Stimulated activated CD8-positive, alpha-beta memory T cell treated with anti-CD3 and anti-CD28 coated beads, Interleukin-15, amount 100 ng/mL, for 4 hours (primary cell): Measurements from ENCODE around the gene FAM83E.
A peak's percentile ranks its signal among the peaks of the same experiment; 100 is the strongest.
"Not testable (repeated sequence)": the region's sequence is repeated elsewhere in the genome, so short reads cannot be mapped to it uniquely, and the experiment has no call there.

ENCODE experiments used
- DNase-seq, 2 donors: peaks; one replicate each; pipeline ENCODE4 v3.0.0-alpha.2; 2020; ENCODE audit warnings: low read depth in 2 of 2

FAM83E gene

GRCh38 chr19:48611872-48612271 lies 3.0 kb downstream of the FAM83E start:
- DNase-seq = no peak

DNA sequence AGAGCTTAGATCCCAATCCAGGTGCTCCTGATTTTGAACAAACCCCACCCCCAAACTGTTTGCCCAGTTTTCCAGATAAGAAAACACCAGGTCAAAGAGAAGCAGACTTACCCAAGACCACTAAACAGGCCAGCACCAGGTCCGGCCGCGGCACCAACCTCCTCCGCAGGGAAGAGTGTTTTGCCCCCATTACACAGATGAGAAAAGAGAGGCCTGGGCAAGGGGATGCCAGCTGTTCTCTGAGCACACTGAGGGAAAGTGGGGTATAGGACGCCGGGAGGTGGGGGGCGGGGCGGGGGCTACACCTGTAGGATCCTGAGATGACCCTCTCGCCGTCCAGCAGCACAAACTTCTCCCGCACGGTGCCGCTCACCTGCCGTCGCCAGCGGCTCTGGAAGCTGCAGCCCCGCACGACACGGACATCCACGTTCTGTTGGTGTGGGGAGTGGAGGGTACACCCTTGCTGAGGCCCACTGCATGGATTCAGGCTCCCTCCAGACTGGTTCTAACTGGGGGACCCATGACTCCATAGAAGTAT lies 5.2 kb downstream of the FAM83E start:
- DNase-seq = no peak

DNA sequence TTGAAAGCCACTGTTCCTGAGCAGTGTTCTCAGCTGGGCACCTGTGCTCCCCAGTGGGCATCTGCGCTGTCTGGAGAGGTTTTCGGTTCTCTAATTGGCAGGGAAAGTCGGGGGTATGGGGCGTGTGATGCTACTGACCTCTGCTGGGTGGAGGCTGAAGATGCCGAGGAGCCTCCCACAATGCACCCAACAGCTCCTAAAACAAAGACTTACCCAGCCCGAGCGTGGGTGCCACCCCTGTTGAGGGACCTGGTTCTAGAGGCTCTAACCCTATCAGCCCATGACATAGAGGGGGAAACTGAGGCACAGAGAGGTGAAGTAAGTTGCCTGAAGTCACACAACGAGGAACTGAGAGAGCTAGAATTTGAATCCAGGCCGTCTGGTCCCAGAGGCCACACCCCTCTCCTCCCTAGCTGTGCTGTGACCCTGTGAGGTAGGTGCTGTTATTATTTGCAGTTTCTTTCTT lies 6.0 kb downstream of the FAM83E start:
- DNase-seq = no peak

DNA sequence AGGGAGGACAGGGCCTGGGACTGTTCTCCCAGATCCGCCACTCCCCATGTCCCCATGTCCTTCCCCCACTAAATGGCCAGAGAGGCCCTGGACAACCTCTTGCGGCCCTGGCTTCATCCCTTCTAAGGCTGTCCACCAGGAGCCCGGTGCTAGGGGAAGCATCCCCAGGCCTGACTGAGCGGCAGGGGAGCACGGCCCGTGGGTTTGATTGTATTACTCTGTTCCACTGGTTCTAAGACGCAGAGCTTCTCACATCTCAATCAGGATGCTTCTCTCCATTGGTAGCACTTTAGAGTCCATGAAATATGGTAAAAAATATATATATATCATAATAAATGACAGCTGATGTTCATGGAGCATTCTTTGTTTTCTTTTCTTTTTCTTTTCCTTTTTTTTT lies 7.5 kb downstream of the FAM83E start:
- DNase-seq = no peak

GRCh38 chr19:48606463-48607358 lies 8.2 kb downstream of the FAM83E start, which contains the start of gene SPACA4:
Gene SPACA4, plus strand, starts transcription at chr19:48606742. Its CDS starts 237 bp downstream, at chr19:48606979.
- DNase-seq = no peak

- no peak for DNase-seq
Measured at GRCh38 chr19:48603850-48604249, 11.0 kb downstream of the FAM83E start.

DNA sequence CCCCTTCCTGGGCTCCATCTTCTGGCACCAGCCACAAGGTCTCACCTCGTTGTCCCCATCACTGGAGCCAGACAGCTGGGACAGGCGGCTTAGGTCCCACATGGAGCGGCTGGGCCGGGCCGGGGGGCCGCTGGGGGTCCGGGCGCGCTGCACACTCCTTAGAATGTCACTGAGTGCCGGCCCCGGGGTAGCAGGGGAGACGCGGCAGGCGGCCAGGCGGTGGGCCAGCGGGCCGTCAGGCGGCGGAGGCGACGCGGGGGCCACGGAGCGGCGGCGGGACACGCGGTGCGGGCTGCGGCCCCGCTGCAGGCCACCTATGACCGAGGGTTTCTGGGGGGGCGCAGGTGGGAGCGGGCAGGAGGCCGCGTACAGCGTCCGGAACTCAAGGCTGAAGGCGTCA lies 11.4 kb downstream of the FAM83E start:
- no peak for DNase-seq

- DNase-seq = no peak
Measured at GRCh38 chr19:48603001-48603400, 11.9 kb downstream of the FAM83E start.

DNA sequence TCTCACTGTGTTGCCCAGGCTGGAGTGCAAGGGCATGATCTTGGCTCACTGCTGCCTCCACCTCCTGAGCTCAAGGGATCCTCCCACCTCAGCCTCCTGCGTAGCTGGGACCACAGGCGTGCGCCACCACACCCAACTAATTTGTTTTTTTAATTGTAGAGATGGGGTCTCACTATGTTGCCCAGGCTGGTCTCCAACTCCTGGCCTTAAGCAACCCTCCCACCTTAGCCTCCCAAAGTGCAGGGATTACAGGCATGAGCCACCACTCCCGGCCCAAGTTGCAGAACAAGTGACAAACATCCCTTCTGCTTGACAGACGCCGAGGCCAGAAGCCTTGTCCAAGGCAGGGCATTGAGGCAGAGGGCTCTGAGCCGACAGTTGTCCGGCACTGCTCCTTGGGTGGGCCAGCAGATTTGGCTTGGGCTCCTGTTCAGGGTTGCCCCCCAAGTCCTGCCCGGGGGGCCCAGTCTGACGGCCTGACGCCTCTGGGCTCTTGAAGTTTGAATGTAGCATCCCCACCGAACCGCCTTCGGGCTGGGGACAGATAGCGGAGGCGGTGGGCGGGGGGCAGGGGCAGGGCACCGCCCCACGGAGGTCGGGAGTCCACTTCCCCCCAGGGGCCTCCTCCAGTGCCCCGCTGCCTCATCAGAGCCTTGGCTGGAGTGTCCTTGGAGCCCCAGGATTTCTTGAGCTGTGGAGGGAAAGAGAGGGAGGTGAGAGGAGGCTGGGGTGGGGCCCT lies 14.0 kb downstream of the FAM83E start:
- DNase-seq = no peak

DNA sequence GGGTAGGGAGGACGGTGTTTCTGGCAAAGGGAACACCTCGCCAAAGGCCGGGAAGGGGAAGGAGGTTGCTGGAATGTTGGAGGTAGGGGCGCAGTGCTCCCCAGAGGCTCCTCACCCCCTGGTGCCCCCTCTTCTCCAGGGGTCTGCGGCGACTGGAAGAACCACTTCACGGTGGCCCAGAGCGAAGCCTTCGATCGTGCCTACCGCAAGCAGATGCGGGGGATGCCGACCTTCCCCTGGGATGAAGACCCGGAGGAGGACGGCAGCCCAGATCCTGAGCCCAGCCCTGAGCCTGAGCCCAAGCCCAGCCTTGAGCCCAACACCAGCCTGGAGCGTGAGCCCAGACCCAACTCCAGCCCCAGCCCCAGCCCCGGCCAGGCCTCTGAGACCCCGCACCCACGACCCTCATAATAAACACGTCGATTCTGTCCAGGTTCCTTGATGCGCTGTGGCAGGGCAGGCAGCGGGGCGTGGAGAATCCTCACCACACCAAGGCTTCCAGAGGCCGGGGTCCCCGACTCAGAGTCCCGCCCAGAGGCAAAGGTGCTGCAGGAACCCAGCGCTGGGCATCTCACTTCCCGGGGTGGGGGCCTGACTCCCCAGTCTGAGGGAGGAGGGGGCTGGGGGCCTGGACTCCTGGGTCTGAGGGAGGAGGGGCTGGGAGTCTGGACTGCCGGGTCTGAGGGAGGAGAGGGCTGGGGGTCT lies 15.7 kb downstream of the FAM83E start:
- DNase-seq = no peak

- no peak for DNase-seq
Measured at GRCh38 chr19:48596679-48597465, 18.0 kb downstream of the FAM83E start.

DNA sequence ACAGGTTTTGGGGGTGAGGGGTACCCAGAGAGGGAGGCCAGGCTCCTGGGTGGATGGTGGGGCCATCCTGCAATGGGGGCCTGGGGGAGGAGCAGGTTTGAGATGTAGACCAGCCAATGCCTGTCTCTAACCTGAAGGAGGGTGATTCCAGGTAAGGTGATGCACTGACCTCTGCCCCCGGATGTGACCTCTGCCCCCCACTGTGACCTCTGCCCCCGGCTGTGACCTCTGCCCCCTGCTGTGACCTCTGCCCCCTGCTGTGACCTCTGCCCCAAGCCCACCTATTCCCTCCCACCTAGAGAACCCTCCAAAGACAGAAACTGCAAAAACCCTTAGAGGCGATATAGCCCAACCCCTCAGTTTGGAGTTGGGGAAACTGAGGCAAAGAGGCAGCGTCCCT lies 18.6 kb downstream of the FAM83E start:
- DNase-seq = no peak

- DNase-seq = no peak
Measured at GRCh38 chr19:48595833-48596232, 19.0 kb downstream of the FAM83E start.

- DNase-seq = no peak
Measured at GRCh38 chr19:48595171-48595570, 19.7 kb downstream of the FAM83E start.

DNA sequence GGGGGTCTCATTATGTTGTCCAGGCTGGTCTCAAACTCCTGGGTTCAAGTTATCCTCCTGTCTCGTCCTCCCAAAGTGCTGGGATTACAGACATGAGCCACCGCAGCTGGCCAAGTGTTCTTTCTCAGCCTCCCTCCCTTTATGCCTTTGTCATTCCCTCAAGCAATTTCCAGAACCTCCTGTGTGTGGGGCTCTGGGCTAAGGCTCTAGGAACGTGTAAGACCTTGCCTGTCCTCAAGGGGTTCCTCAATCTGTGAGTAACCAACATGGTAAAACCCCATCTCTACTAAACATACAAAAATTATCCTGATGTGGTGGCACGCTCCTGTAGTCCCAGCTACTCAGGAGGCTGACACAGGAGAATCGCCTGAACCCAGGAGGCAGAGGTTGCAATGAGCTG lies 23.9 kb downstream of the FAM83E start:
- no peak for DNase-seq

DNA sequence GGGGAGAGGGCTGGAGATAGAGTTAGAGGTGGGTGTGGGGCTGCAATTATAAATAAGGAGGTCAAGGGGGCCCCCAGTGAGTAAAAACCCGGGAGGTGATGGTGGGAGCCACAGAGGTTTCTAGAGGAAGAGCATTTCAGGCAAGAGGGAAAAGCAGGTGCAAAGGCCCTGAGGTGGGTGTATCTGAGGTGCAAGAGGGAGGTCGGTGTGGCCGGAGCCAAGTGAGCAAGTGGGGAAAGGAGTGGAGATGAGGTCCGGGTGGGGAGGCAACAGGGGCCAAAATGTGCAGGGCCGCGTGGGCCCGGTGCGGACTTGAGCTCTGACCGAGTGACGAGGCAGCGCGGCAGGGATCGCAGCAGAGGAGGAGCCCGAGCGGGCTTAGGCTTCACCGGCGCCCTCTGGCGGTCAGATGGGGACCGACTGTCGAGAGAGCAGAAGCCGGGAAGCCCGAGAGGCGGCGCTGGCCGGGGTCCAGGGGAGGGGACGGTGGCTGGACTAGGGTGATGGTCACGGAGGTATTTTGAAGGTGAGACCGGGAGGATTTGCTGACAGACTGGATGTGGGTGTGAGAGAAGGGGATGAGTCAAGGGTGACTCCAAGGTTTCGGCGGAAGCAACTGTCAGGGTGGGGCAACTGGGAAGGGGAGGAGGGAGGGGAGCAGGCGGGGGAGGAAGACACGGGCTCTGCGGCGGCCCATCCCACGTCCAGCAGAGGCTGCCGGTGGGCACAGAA lies 26.0 kb downstream of the FAM83E start:
- DNase-seq = peak; percentile 55 to 60

DNA sequence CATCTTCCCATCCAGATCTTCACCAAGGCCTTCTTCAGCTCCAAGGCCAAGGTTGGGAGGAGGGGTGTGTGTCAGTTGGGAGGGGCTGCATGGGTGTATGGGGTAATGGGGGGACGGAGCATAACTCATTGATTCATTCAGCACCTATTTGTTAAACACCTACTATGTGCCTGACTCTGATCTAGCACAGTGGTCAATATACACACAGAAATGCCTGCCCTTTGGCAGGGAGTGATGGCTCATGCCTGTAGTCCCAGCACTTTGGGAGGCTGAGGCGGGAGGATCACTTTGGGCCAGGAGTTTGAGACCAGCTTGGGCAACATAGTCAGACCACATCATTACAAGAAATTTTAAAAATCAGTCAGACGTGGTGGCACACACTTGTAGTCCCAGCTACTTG lies 27.5 kb downstream of the FAM83E start:
- no peak for DNase-seq

DNA sequence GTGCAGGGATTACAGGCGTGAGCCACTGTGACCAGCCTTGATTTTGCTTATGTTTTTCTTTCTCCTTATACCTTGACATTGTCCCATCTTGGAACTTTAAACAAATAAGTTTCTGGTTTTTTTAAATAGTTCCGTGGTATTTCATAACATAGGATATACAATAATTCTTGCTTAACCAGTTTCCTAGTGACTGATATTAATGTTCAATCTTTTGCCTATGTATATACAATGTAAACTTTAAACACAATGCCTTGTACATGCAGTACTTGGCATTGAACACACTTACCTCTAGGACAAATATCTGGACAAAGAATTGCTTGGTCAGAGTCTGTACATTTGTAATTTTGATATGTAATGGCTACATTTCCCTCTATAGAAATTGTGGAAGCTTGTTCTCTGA lies 32.7 kb downstream of the FAM83E start:
- DNase-seq = no peak

- DNase-seq = no peak
Measured at GRCh38 chr19:48578891-48579290, 36.0 kb downstream of the FAM83E start.

GRCh38 chr19:48577908-48578307 lies 37.0 kb downstream of the FAM83E start:
- not testable (repeated sequence) for DNase-seq
